Ascending aorta (tissue), 2 donors: ENCODE results near the gene TBPL1. TPM values are rescaled to one million over a fixed set of nuclear protein-coding genes. Genes with fewer than 3 reads are reported as not detected.

Experiments
- DNase-seq, 2 donors: peaks; one replicate each; pipeline ENCODE4 v3.0.0-alpha.2; 2019; ENCODE audit warnings: low spot score in 2 of 2
- H3K27ac ChIP-seq, 2 donors: fragments of 200-600 bp; sonication (generic); one replicate each; pipeline ENCODE4 v1.5.1; 2016 to 2017; ENCODE audit warnings: mild to moderate bottlenecking in 1 of 2
- H3K27me3 ChIP-seq: fragments of 200-600 bp; sonication (generic); one replicate; pipeline ENCODE4 v1.5.1; 2017
- H3K36me3 ChIP-seq, 2 donors: fragments of 200-600 bp; sonication (generic); one replicate each; pipeline ENCODE4 v1.5.1; 2016
- H3K4me1 ChIP-seq, 2 donors: fragments of 200-600 bp; sonication (generic); one replicate each; pipeline ENCODE4 v1.5.1; 2016 to 2017; ENCODE audit warnings: mild to moderate bottlenecking in 1 of 2
- H3K4me3 ChIP-seq, 2 donors: fragments of 200-600 bp; sonication (generic); one replicate each; pipeline ENCODE4 v1.5.1; 2016 to 2017; ENCODE audit warnings: mild to moderate bottlenecking in 1 of 2
- H3K9me3 ChIP-seq, 2 donors: fragments of 200-600 bp; sonication (generic); one replicate each; pipeline ENCODE4 v1.5.1; 2016
- CTCF ChIP-seq, 3 experiments: fragments of 200-600 bp in 2 of 3; fragments of 450-650 bp in 1 of 3; sonication (generic) in 2 of 3; IDR thresholded peaks; one replicate each; pipeline ENCODE4 v1.5.1; 2016 to 2019; ENCODE audit warnings: antibody characterized with exemption in 3 of 3, mild to moderate bottlenecking in 1 of 3, moderate library complexity in 1 of 3
- intact Hi-C: fragments of 100-400 bp; cut with DNase I; formaldehyde crosslinking; loops from one replicate; pipeline ENCODE4 v1.15.1; 2023
- total RNA-seq: library from RNA; depleted of rRNA; stranded (reverse); fragments of >200 nt; gene quantifications from one replicate; pipeline ENCODE4 v1.1.0, GENCODE V29; 2016

TBPL1 gene
- total RNA-seq, 1 donor from 2014 or later, result 23.1 TPM

DNA sequence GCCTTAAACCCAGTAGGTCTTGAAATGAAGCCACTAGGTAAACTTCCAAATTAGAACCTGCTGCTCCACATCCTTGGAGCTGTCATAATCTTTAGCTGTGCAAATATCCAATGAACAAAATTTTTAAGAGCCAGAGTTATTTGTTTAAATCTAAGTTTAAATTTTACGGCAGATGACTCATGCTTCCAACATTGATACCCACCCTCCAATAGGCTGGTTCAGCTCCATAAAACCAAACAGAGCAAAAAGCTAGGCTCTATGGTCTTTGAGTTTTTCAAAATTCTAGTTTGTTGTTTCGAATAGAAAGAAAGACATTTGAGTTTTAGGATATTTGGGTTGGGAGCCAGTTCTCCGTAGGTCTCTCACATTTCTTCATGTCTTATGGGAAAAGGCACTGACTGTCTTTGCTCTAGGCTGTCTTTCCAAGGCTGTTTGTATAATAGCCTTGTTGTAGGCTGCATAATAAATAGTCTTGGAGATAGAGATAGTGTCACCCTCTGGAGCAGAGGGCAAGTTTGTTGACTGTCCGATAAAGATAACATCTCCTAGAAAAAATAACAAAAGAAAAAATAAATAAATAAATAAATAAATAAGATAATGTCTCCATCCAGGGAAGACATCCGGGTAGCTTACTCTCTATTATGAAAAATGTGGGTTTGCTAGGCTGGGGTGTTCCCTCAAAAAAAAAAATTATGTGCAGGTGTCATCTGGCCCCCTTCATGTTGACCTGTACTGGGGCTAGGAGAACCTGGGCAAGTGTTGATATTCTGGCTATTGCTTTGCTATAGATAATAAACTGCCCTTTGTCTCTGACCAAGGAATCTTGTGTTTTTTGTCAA, 62.9 kb downstream of the TBPL1 start:
- intact Hi-C loops, result loop anchor here (5.0 kb wide), 1 partner anchor 46 kb away; no protein-coding TSS in a partner anchor
- DNase-seq, result no peak
- H3K36me3 ChIP-seq, result no peaks in the 10 kb centered on the region
- H3K4me3 ChIP-seq, result no peak overlapping the region
- no peak overlapping the region for H3K27ac ChIP-seq
- no peak for TF ChIP-seq CTCF (IDR thresholded peaks at IDR 0.05)
- peaks cover 0 to 2% of the 10 kb centered on the region in 2 donors for H3K4me1 ChIP-seq
- no peaks in the 10 kb centered on the region for H3K27me3 ChIP-seq
- H3K9me3 ChIP-seq, result no peaks in the 10 kb centered on the region

GRCh38 chr6:134016558-134016814, 63.5 kb downstream of the TBPL1 start:
- intact Hi-C loops, result loop anchor here (5.0 kb wide), 1 partner anchor 46 kb away; no protein-coding TSS in a partner anchor
- no peaks in the 10 kb centered on the region for H3K9me3 ChIP-seq
- H3K27me3 ChIP-seq, result no peaks in the 10 kb centered on the region
- H3K4me1 ChIP-seq, result peaks cover 0 to 5% of the 10 kb centered on the region in 2 donors
- no peak for DNase-seq
- no peak overlapping the region for H3K4me3 ChIP-seq
- no peaks in the 10 kb centered on the region for H3K36me3 ChIP-seq
- TF ChIP-seq CTCF (IDR thresholded peaks at IDR 0.05), result no peak
- H3K27ac ChIP-seq, result no peak overlapping the region

- no peak overlapping the region for H3K4me3 ChIP-seq
Measured at GRCh38 chr6:134020071-134020470, 67.0 kb downstream of the TBPL1 start.

GRCh38 chr6:134020543-134020942, 67.5 kb downstream of the TBPL1 start:
- no peaks in the 10 kb centered on the region for H3K9me3 ChIP-seq
- no peak for DNase-seq
- intact Hi-C loops, result no loop called here
- no peaks in the 10 kb centered on the region for H3K36me3 ChIP-seq
- peak overlapping the region in 1 of 2 donors; percentile 22 for H3K4me3 ChIP-seq
- no peaks in the 10 kb centered on the region for H3K27me3 ChIP-seq
- TF ChIP-seq CTCF (IDR thresholded peaks at IDR 0.05), result no peak
- H3K4me1 ChIP-seq, result peaks cover 0 to 5% of the 10 kb centered on the region in 2 donors
- peak overlapping the region; percentile 54 to 56 for H3K27ac ChIP-seq

More at GRCh38 chr6:134020071-134020470, 67.0 kb downstream of the TBPL1 start:
- Histone ChIP-seq H3K27me3 (no peaks in the 10 kb centered on the region), H3K4me1 (peaks cover 0 to 5% of the 10 kb centered on the region in 2 donors), H3K9me3 (no peaks in the 10 kb centered on the region), H3K36me3 (no peaks in the 10 kb centered on the region), H3K27ac (peak overlapping the region; percentile 54 to 56)
- TF ChIP-seq CTCF (IDR thresholded peaks at IDR 0.05), result no peak
- DNase-seq, result no peak
- intact Hi-C loops, result no loop called here

DNA sequence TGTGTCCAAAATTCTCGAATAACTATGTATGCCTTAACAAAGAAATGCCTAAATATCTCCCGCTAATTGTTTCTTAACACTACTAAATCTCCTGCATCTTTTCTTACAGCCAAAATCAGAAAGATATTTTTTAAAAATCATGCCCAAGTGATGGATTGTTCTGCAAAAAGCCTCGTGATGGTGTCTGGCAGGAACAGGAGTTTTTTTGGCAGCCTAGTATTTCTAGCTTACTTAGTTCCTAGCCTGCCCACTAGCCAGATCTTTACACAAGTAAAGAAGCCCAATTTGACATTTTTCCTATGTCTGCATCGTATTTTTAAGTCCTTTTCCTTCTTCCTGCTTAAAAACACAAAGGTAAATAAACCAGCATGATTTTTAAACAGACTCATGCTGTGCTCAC, 67.9 kb downstream of the TBPL1 start:
- Histone ChIP-seq H3K27me3 (no peaks in the 10 kb centered on the region), H3K4me3 (peak overlapping the region in 1 of 2 donors; percentile 22), H3K27ac (peak overlapping the region; percentile 54 to 56), H3K36me3 (no peaks in the 10 kb centered on the region), H3K9me3 (no peaks in the 10 kb centered on the region), H3K4me1 (peaks cover 0 to 5% of the 10 kb centered on the region in 2 donors)
- no peak for TF ChIP-seq CTCF (IDR thresholded peaks at IDR 0.05)
- no peak for DNase-seq
- intact Hi-C loops, result no loop called here
